Measurements from ENCODE around the gene C5orf63. TPM values are rescaled to one million over a fixed set of nuclear protein-coding genes. Genes with fewer than 3 reads are reported as not detected.

C5orf63 gene
- total RNA-seq, 4 donors from 2014 or later = 1.7 to 12.1 (median 9.4) TPM

DNA sequence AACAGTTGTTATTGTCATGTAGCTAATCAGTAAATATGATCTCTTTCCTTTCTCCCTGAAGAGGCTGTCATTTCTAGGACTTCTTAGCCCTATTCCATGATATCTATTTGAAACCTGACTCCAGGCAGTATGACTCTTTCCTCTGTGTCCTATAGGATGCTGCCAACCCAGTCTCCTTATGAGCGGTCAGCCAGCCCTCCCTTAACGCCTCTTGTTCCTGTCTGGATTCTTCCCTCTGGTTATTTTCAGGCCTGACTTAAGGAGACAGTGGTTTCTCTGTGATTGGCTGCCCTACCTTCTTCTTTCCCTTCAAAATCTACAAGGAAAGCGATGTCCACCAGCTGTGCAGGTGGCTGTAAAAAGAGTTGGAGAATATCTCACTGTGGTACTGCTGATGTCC lies 19.4 kb upstream of the C5orf63 start:
- no peak overlapping the region for H3K27ac ChIP-seq
- H3K27me3 ChIP-seq = no peaks in the 10 kb centered on the region
- no peak for DNase-seq
- H3K36me3 ChIP-seq = no peaks in the 10 kb centered on the region
- H3K4me1 ChIP-seq = no peaks in the 10 kb centered on the region
- TF ChIP-seq, protein P1, sequence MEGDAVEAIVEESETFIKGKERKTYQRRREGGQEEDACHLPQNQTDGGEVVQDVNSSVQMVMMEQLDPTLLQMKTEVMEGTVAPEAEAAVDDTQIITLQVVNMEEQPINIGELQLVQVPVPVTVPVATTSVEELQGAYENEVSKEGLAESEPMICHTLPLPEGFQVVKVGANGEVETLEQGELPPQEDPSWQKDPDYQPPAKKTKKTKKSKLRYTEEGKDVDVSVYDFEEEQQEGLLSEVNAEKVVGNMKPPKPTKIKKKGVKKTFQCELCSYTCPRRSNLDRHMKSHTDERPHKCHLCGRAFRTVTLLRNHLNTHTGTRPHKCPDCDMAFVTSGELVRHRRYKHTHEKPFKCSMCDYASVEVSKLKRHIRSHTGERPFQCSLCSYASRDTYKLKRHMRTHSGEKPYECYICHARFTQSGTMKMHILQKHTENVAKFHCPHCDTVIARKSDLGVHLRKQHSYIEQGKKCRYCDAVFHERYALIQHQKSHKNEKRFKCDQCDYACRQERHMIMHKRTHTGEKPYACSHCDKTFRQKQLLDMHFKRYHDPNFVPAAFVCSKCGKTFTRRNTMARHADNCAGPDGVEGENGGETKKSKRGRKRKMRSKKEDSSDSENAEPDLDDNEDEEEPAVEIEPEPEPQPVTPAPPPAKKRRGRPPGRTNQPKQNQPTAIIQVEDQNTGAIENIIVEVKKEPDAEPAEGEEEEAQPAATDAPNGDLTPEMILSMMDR (IDR thresholded peaks at IDR 0.05) = no peak
- no peak for TF ChIP-seq POLR2A (IDR thresholded peaks at IDR 0.05)
- H3K4me3 ChIP-seq = no peak overlapping the region
- H3K9me3 ChIP-seq = no peaks in the 10 kb centered on the region

DNA sequence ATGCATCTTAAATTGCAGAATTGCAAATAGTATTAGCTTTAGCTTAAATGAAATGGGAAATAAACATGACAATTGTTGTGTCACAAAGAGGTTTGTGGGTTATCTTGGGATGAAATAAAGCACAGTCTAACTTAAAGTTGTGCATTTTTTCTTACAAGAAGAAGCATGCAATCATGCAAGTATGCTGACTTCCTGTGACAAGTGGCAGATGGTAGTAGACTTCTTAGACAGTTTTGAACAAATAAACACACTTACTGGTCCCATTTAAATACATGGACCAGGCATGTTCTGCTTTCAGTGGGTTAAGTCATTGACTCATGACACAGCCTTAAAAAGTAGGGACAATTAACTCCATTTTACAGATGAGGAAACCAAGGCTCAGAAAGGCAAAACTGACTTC lies 15.9 kb upstream of the C5orf63 start:
- Histone ChIP-seq H3K27me3 (no peaks in the 10 kb centered on the region), H3K27ac (no peak overlapping the region), H3K9me3 (no peaks in the 10 kb centered on the region), H3K4me3 (no peak overlapping the region), H3K36me3 (no peaks in the 10 kb centered on the region), H3K4me1 (no peaks in the 10 kb centered on the region)
- no peak for DNase-seq
- TF ChIP-seq POLR2A (IDR thresholded peaks at IDR 0.05) = no peak
- TF ChIP-seq, protein P1 (IDR thresholded peaks at IDR 0.05) = no peak

DNA sequence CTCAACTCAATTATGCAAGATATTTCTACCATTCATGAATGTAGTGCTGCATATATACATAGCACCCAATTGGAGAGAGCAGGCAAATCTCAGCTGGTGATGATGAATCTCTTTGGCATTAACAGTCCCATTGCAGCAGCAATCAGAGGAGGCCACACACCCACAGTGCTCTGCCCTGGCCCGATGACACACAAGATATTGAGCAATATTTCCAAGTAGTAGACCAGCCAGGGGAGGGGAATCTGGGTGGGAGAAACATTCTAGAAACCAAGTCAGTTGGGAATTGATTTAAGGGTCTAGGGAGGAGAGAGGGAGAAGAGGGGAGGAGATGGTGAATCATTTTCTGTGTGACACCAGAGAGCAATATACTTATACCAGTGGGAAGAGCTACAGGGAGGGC lies 14.9 kb upstream of the C5orf63 start:
- H3K36me3 ChIP-seq = no peaks in the 10 kb centered on the region
- H3K27ac ChIP-seq = peak overlapping the region in 2 of 4 donors; percentile 28
- H3K9me3 ChIP-seq = no peaks in the 10 kb centered on the region
- no peaks in the 10 kb centered on the region for H3K27me3 ChIP-seq
- H3K4me1 ChIP-seq = no peaks in the 10 kb centered on the region
- H3K4me3 ChIP-seq = no peak overlapping the region
- peak in 1 of 3 donors; percentile 74 for DNase-seq
- TF ChIP-seq, protein P1 (IDR thresholded peaks at IDR 0.05) = no peak
- TF ChIP-seq POLR2A (IDR thresholded peaks at IDR 0.05) = no peak

DNA sequence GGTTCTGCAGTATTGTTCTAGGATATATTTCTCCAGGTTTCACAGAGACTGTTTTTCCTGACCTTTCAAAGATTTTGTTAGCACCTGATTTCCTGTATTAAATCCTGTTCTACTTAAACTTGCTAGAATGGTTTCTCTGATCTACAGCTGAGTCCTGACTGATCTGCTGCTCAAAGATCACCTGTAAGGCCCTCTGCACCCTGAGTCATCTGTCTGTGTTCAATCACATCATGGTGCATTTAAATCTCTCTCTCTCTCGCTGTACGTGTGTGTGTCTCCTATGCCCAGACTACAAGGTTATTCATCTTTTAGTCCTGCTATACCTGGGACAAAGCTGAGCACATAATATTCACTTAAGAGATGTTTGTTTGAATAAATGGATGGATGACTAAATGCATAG lies 13.3 kb upstream of the C5orf63 start:
- peak in 1 of 3 donors; percentile 69 for DNase-seq
- no peaks in the 10 kb centered on the region for H3K27me3 ChIP-seq
- H3K4me1 ChIP-seq = no peaks in the 10 kb centered on the region
- H3K36me3 ChIP-seq = no peaks in the 10 kb centered on the region
- H3K9me3 ChIP-seq = no peaks in the 10 kb centered on the region
- no peak overlapping the region for H3K4me3 ChIP-seq
- TF ChIP-seq, protein P1 (IDR thresholded peaks at IDR 0.05) = no peak
- TF ChIP-seq POLR2A (IDR thresholded peaks at IDR 0.05) = no peak
- H3K27ac ChIP-seq = no peak overlapping the region

DNA sequence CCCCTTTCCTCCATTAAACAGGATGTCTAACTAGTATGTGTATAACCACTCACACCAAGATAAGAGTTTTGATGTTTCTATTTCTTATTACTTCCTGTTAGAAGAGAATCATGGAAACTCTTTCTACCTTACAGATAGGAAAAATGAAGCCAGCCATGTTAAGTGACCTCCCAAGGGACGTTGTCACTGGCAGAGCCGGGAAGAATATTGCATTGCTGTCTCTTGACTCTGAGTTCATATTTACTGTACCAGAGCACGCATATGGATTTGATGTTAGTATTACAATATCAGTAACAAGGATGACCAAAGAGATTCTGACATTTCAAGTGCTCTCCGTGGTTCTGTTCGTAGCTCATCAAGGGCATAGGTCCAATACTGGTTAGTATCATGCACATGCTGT lies 12.5 kb upstream of the C5orf63 start:
- H3K9me3 ChIP-seq = no peaks in the 10 kb centered on the region
- TF ChIP-seq POLR2A (IDR thresholded peaks at IDR 0.05) = no peak
- TF ChIP-seq, protein P1 (IDR thresholded peaks at IDR 0.05) = no peak
- H3K4me1 ChIP-seq = no peaks in the 10 kb centered on the region
- H3K27me3 ChIP-seq = no peaks in the 10 kb centered on the region
- no peak overlapping the region for H3K27ac ChIP-seq
- H3K36me3 ChIP-seq = no peaks in the 10 kb centered on the region
- DNase-seq = no peak
- no peak overlapping the region for H3K4me3 ChIP-seq

DNA sequence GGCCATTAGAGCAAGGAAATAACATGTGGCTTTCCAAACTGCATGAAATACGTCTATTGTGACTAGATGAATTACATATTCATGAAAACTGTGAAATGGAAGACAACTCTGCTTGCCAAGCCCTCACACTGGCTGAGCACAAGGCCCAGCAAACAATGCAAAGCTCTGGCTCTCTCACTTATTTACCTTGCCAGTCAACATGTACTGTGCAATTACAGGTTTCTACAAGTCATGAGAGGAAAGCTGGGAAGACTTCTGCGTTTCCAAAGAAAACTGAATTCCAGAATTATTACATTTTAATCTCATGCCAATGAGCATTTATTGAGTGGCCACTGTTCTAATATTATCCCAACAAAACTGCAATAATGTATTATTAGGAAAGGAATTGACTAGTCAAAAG lies 12.1 kb upstream of the C5orf63 start:
- Histone ChIP-seq H3K27ac (no peak overlapping the region), H3K9me3 (no peaks in the 10 kb centered on the region), H3K27me3 (no peaks in the 10 kb centered on the region), H3K4me1 (peaks cover 0 to under 1% (median 0%) of the 10 kb centered on the region in 4 donors), H3K4me3 (no peak overlapping the region), H3K36me3 (no peaks in the 10 kb centered on the region)
- TF ChIP-seq, protein P1 (IDR thresholded peaks at IDR 0.05) = no peak
- no peak for TF ChIP-seq POLR2A (IDR thresholded peaks at IDR 0.05)
- no peak for DNase-seq

All from Peyer's patch (tissue), 4 donors.